Activated CD4-positive, alpha-beta T cell treated with anti-CD3 and anti-CD28 coated beads for 48 hours (primary cell): ENCODE results near the gene SOS2.
"Not testable (repeated sequence)": the region's sequence is repeated elsewhere in the genome, so short reads cannot be mapped to it uniquely, and the experiment has no call there.

Source experiments
- DNase-seq: peaks from one replicate; pipeline ENCODE4 v3.0.0-alpha.2; 2020

SOS2 gene

GRCh38 chr14:50083467-50084337 is 147.7 kb downstream of the SOS2 start:
- peak; percentile 78 for DNase-seq

- DNase-seq, result peak; percentile 90
Measured at GRCh38 chr14:50082784-50083466, 148.5 kb downstream of the SOS2 start.

GRCh38 chr14:50082308-50082742 is 149.1 kb downstream of the SOS2 start:
- peak; percentile 68 for DNase-seq

- not testable (repeated sequence) for DNase-seq
Measured at GRCh38 chr14:50079103-50079502, 152.3 kb downstream of the SOS2 start.

- not testable (repeated sequence) for DNase-seq
Measured at GRCh38 chr14:50073663-50074062, 157.7 kb downstream of the SOS2 start.

- DNase-seq, result no peak
Measured at GRCh38 chr14:50072395-50072794, 159.0 kb downstream of the SOS2 start.

GRCh38 chr14:50070840-50071548 is 160.4 kb downstream of the SOS2 start:
- no peak for DNase-seq

GRCh38 chr14:50070230-50070629 is 161.1 kb downstream of the SOS2 start:
- DNase-seq, result no peak

GRCh38 chr14:50069325-50069724 is 162.1 kb downstream of the SOS2 start:
- DNase-seq, result no peak

GRCh38 chr14:50068496-50068895 is 162.9 kb downstream of the SOS2 start:
- no peak for DNase-seq

- peak; percentile 32 for DNase-seq
Measured at GRCh38 chr14:50067723-50068495, 163.5 kb downstream of the SOS2 start.
